GM12872 (cell line): ENCODE measurements around the gene ZNF653.

ENCODE experiments used
- CTCF ChIP-seq: IDR thresholded peaks from 3 replicates; pipeline ENCODE4 v1.5.1; 2011; ENCODE audit warnings: low read depth, mild to moderate bottlenecking, low read length, moderate library complexity; ENCODE audit not compliant: insufficient read depth

ZNF653 gene

DNA sequence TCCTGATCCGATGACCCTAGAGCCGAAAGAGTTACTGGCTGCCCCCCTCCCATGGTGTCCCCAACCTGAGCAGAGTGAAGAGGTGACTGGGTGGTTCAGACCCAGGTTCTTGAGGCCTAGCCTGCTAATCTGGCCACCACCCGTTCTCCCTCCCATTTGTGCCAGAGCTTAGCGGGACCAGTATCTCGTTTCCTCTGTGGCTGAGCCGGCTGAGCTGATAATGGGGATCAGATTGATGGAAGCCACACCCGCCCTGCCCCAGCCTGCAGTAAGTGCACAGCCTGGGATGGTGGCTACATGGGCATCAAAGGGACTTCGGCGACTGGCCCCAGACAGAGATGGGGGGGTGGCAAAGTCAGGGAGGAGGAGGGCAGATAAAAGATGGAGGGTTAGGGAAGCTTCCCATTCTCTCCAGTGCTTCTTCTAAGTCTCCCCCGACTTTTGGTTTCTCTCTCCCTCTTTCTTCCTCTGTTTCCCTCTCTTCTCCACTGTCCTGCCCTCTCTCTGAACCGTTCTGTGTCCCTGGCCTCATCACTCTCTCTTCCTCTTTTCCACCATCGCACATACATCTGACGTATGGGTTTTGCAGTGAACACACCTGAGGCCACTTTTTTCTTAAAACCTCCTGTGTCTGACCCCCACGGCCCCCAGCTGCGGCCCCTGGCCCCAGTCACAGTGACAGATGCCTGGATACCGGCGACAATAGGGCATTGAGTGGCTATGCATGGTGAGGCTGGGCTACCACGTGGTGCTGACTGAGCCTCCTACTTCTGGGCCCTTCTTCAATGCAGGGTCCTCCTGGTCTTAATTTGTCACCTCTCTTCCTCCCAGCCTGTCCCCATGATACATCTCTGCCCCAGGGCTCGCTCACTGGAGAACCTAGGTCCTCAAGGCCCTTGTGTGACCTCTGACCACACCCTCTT is 27.2 kb downstream of the ZNF653 start:
- TF ChIP-seq CTCF = no peak

GRCh38 chr19:11475861-11476260 is 29.8 kb downstream of the ZNF653 start:
- TF ChIP-seq CTCF = no peak

GRCh38 chr19:11473725-11474124 is 31.9 kb downstream of the ZNF653 start:
- TF ChIP-seq CTCF = no peak

DNA sequence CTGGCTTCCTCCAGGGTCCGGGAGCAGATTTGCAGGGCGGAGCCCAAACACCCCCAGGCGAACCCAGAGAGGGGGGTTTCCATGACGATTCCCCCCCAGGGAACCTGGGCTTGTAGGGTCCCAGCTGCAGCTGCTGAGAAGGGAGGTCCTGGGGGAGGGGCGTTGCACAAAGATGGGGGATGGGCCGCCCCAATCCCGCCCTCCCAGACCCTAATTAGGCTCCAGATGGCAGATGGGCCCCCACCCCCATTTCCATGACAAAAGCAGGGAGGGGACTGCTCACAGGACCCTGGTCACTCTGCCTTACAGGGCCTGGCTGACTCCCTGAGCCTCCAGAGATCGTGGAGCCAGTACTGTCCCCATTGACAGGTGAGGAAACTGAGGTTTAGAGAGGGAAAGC is 40.0 kb downstream of the ZNF653 start:
- TF ChIP-seq CTCF = no peak

- TF ChIP-seq CTCF = no peak
These were observed 41.0 kb downstream of the ZNF653 start for GRCh38 chr19:11464333-11465265.

- TF ChIP-seq CTCF = no peak
These were observed 42.2 kb downstream of the ZNF653 start for GRCh38 chr19:11463391-11463790.

GRCh38 chr19:11461453-11461852 is 44.2 kb downstream of the ZNF653 start:
- no peak for TF ChIP-seq CTCF
